ENCODE data around the gene CT45A3.
"Not testable (repeated sequence)": the region's sequence is repeated elsewhere in the genome, so short reads cannot be mapped to it uniquely, and the experiment has no call there.

Gene CT45A3

GRCh38 chrX:135768091-135768490, at the start of gene CT45A3:
CT45A3 (minus strand) TSS chrX:135768191; CDS start chrX:135764444, 3,747 bp downstream.
- not testable (repeated sequence) for DNase-seq (ENCODE audit: low read depth, low spot score); H3K27ac ChIP-seq; H3K9me3 ChIP-seq (ENCODE audit: low read depth, low read length); H3K9ac ChIP-seq (ENCODE audit: insufficient read length); H3K36me3 ChIP-seq (ENCODE audit: insufficient read depth, low read length); H3K4me3 ChIP-seq

- not testable (repeated sequence) for H3K27ac ChIP-seq; H3K9ac ChIP-seq (ENCODE audit: insufficient read length); H3K4me3 ChIP-seq; H3K9me3 ChIP-seq (ENCODE audit: low read depth, low read length); DNase-seq (ENCODE audit: low read depth, low spot score); H3K36me3 ChIP-seq (ENCODE audit: insufficient read depth, low read length)
Observed at GRCh38 chrX:135802687-135803086, 34.7 kb upstream of the CT45A3 start, which contains the start of gene CT45A6. CT45A6 (minus strand) TSS chrX:135802787; CDS start chrX:135798993, 3,794 bp downstream.

GRCh38 chrX:135785403-135785802, 17.4 kb upstream of the CT45A3 start, which contains the start of gene CT45A5:
CT45A5 (minus strand) TSS chrX:135785503; CDS start chrX:135781729, 3,774 bp downstream.
- not testable (repeated sequence) for H3K36me3 ChIP-seq (ENCODE audit: insufficient read depth, low read length); H3K27ac ChIP-seq; H3K9ac ChIP-seq (ENCODE audit: insufficient read length); H3K4me3 ChIP-seq; H3K9me3 ChIP-seq (ENCODE audit: low read depth, low read length); DNase-seq (ENCODE audit: low read depth, low spot score)

- H3K27ac ChIP-seq; H3K9ac ChIP-seq (ENCODE audit: insufficient read length); H3K9me3 ChIP-seq (ENCODE audit: low read depth, low read length); H3K36me3 ChIP-seq (ENCODE audit: insufficient read depth, low read length); H3K4me3 ChIP-seq; DNase-seq (ENCODE audit: low read depth, low spot score): not testable (repeated sequence)
Observed at GRCh38 chrX:135744739-135745138, 23.3 kb downstream of the CT45A3 start.

- Histone ChIP-seq H3K9me3 (ENCODE audit: low read depth, low read length) (no peaks in the 10 kb centered on the region), H3K4me3 (no peak overlapping the region; the same call in 1 of the 2 replicates), H3K9ac (ENCODE audit: insufficient read length) (no peak overlapping the region), H3K36me3 (ENCODE audit: insufficient read depth, low read length) (no peaks in the 10 kb centered on the region), H3K27ac (no peak overlapping the region)
- TF ChIP-seq EZH2 (IDR thresholded peaks at IDR 0.05) (no peak), FOXP2 (optimal IDR thresholded peaks at IDR 0.05; ENCODE audit: control extremely low read depth, extremely low read length, insufficient read depth) (no peak), POLR2AphosphoS5 (IDR thresholded peaks at IDR 0.05; ENCODE audit: borderline replicate concordance, low read depth, low read length) (no peak)
- DNase-seq (ENCODE audit: low read depth, low spot score) = no peak
Observed at GRCh38 chrX:135741192-135741715, 26.7 kb downstream of the CT45A3 start.

- TF ChIP-seq POLR2AphosphoS5 (IDR thresholded peaks at IDR 0.05; ENCODE audit: borderline replicate concordance, low read depth, low read length) (no peak), EZH2 (IDR thresholded peaks at IDR 0.05) (no peak)
- no peak for DNase-seq (ENCODE audit: low read depth, low spot score)
- Histone ChIP-seq H3K27ac (no peak overlapping the region), H3K4me3 (peak overlapping the region; percentile 38), H3K9ac (ENCODE audit: insufficient read length) (no peak overlapping the region), H3K9me3 (ENCODE audit: low read depth, low read length) (no peaks in the 10 kb centered on the region), H3K36me3 (ENCODE audit: insufficient read depth, low read length) (no peaks in the 10 kb centered on the region)
Observed at GRCh38 chrX:135740681-135741149, 27.3 kb downstream of the CT45A3 start.

GRCh38 chrX:135737366-135738071, 30.5 kb downstream of the CT45A3 start:
- Histone ChIP-seq H3K4me3 (no peak overlapping the region), H3K9me3 (ENCODE audit: low read depth, low read length) (no peaks in the 10 kb centered on the region), H3K9ac (ENCODE audit: insufficient read length) (no peak overlapping the region), H3K36me3 (ENCODE audit: insufficient read depth, low read length) (no peaks in the 10 kb centered on the region), H3K27ac (no peak overlapping the region)
- no peak for TF ChIP-seq POLR2AphosphoS5 (IDR thresholded peaks at IDR 0.05; ENCODE audit: borderline replicate concordance, low read depth, low read length)
- TF ChIP-seq FOXP2 (optimal IDR thresholded peaks at IDR 0.05; ENCODE audit: control extremely low read depth, extremely low read length, insufficient read depth) = no peak
- no peak for TF ChIP-seq EZH2 (IDR thresholded peaks at IDR 0.05)
- no peak for DNase-seq (ENCODE audit: low read depth, low spot score)

- not testable (repeated sequence) for H3K36me3 ChIP-seq (ENCODE audit: insufficient read depth, low read length); H3K9ac ChIP-seq (ENCODE audit: insufficient read length)
Observed at GRCh38 chrX:135734666-135735065, 33.3 kb downstream of the CT45A3 start.

GRCh38 chrX:135713795-135714194, 54.2 kb downstream of the CT45A3 start:
- H3K4me3 ChIP-seq = no peak overlapping the region
- TF ChIP-seq POLR2AphosphoS5 (IDR thresholded peaks at IDR 0.05; ENCODE audit: borderline replicate concordance, low read depth, low read length) (no peak), FOXP2 (optimal IDR thresholded peaks at IDR 0.05; ENCODE audit: control extremely low read depth, extremely low read length, insufficient read depth) (no peak), EZH2 (IDR thresholded peaks at IDR 0.05) (no peak)
- H3K36me3 ChIP-seq (ENCODE audit: insufficient read depth, low read length) = no peaks in the 10 kb centered on the region
- no peaks in the 10 kb centered on the region for H3K9me3 ChIP-seq (ENCODE audit: low read depth, low read length)
- no peak overlapping the region for H3K9ac ChIP-seq (ENCODE audit: insufficient read length)
- no peak for DNase-seq (ENCODE audit: low read depth, low spot score)
- no peak overlapping the region for H3K27ac ChIP-seq

More at GRCh38 chrX:135734666-135735065, 33.3 kb downstream of the CT45A3 start:
- H3K9me3 ChIP-seq (ENCODE audit: low read depth, low read length); H3K4me3 ChIP-seq; H3K27ac ChIP-seq; DNase-seq (ENCODE audit: low read depth, low spot score): not testable (repeated sequence)

- not testable (repeated sequence) for H3K36me3 ChIP-seq (ENCODE audit: insufficient read depth, low read length); H3K9me3 ChIP-seq (ENCODE audit: low read depth, low read length); H3K9ac ChIP-seq (ENCODE audit: insufficient read length); DNase-seq (ENCODE audit: low read depth, low spot score); H3K27ac ChIP-seq; H3K4me3 ChIP-seq
Observed at GRCh38 chrX:135713183-135713689, 54.8 kb downstream of the CT45A3 start, which contains the start of gene CT45A1. CT45A1 (plus strand) TSS chrX:135713639; CDS start chrX:135718941, 5,302 bp downstream.

Measured in SK-N-MC (cell line).